ENCODE measurements around the gene PBX4. TPM values are rescaled to one million over a fixed set of nuclear protein-coding genes. Genes with fewer than 3 reads are reported as not detected.

PBX4 gene
- total and polyA plus RNA-seq, 10 of the 15 experiments (the other 5 are each of a cell fraction or from before 2014, with no cell fraction given) = 0.18 to 17.3 (median 4.2) TPM

- ChIA-PET SMC1A (ENCODE audit: uncharacterized antibody, unreplicated experiment) (no interaction called here), CTCF (no interaction called here), POLR2A (no interaction called here), RAD21 (ENCODE audit: unreplicated experiment) (interaction anchor here (2.9 to 3.5 kb wide), 2 partner anchors 20 to 57 kb away, joined by 10 to 18 read pairs; no protein-coding TSS in a partner anchor)
- Histone ChIP-seq H4K20me1 (ENCODE audit: control insufficient read depth, insufficient read depth) (no peaks in the 10 kb centered on the region), H3K27ac (ENCODE audit: control insufficient read depth, insufficient read depth) (no peak overlapping the region), H3K9me3 (replicated peaks; ENCODE audit: control insufficient read depth, insufficient read depth, low read length) (no peaks in the 10 kb centered on the region), H3K4me2 (ENCODE audit: control insufficient read depth, insufficient read depth) (no peak overlapping the region), H3K27me3 (replicated peaks in 1 of 2; ENCODE audit: control insufficient read depth in 2 of 2, insufficient read depth in 2 of 2, low read length in 1 of 2) (peaks cover 0 to 3% of the 10 kb centered on the region in 2 experiments; a peak in 1 of 4 replicates), H3K79me2 (ENCODE audit: control insufficient read depth, insufficient read depth, low read length) (no peaks in the 10 kb centered on the region), H2AFZ (ENCODE audit: control insufficient read depth, low read depth, low read length) (no peak overlapping the region), H3K9ac (ENCODE audit: control insufficient read depth, insufficient read depth, low read length) (no peak overlapping the region), H3K4me3 (no peak overlapping the region), H3K4me1 (ENCODE audit: control insufficient read depth, insufficient read depth, low read length) (no peaks in the 10 kb centered on the region), H3K36me3 (ENCODE audit: control insufficient read depth in 2 of 2, insufficient read depth in 2 of 2, low read length in 1 of 2) (peaks cover 3 to 4% of the 10 kb centered on the region in 2 experiments)
- DNase-seq (ENCODE audit: low read depth, low spot score) = no peak
- intact Hi-C loops (cut with micrococcal nuclease; ENCODE audit: unreplicated experiment) (no loop called here), in situ Hi-C loops (cut with MboI) (loop anchor here (25.0 kb wide), 4 partner anchors 878 to 1503 kb away; partner anchors contain the start of genes ZNF66 and ZNF737)
- 90% methylated on average over 6 of the region's 6 CpGs for WGBS (ENCODE audit: insufficient coverage, insufficient replicate concordance, low lambda C conversion rate, missing lambda C conversion rate)
- FAIRE-seq = no peak
- no peak for ATAC-seq
- BruUV-seq (replicated peaks) = TSS peak; percentile 45
- no peak for TF ChIP-seq SMARCA5 (IDR thresholded peaks at IDR 0.05)
- no peak for TF ChIP-seq TCF3 (IDR thresholded peaks at IDR 0.05; ENCODE audit: borderline replicate concordance, insufficient read depth, low read depth, low read length)
- TF ChIP-seq SREBF2 (IDR thresholded peaks at IDR 0.05; ENCODE audit: low read length) = no peak
- TF ChIP-seq, protein P1, sequence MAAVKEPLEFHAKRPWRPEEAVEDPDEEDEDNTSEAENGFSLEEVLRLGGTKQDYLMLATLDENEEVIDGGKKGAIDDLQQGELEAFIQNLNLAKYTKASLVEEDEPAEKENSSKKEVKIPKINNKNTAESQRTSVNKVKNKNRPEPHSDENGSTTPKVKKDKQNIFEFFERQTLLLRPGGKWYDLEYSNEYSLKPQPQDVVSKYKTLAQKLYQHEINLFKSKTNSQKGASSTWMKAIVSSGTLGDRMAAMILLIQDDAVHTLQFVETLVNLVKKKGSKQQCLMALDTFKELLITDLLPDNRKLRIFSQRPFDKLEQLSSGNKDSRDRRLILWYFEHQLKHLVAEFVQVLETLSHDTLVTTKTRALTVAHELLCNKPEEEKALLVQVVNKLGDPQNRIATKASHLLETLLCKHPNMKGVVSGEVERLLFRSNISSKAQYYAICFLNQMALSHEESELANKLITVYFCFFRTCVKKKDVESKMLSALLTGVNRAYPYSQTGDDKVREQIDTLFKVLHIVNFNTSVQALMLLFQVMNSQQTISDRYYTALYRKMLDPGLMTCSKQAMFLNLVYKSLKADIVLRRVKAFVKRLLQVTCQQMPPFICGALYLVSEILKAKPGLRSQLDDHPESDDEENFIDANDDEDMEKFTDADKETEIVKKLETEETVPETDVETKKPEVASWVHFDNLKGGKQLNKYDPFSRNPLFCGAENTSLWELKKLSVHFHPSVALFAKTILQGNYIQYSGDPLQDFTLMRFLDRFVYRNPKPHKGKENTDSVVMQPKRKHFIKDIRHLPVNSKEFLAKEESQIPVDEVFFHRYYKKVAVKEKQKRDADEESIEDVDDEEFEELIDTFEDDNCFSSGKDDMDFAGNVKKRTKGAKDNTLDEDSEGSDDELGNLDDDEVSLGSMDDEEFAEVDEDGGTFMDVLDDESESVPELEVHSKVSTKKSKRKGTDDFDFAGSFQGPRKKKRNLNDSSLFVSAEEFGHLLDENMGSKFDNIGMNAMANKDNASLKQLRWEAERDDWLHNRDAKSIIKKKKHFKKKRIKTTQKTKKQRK (IDR thresholded peaks at IDR 0.05; ENCODE audit: low read depth, low read length) = no peak
- TF ChIP-seq ESRRA (IDR thresholded peaks at IDR 0.05; ENCODE audit: low read length) = no peak
- no peak for TF ChIP-seq ZNF274 (IDR thresholded peaks at IDR 0.05; ENCODE audit: insufficient read depth, insufficient read length)
- no peak for TF ChIP-seq PML (IDR thresholded peaks at IDR 0.05; ENCODE audit: low read length)
- TF ChIP-seq, protein P2, sequence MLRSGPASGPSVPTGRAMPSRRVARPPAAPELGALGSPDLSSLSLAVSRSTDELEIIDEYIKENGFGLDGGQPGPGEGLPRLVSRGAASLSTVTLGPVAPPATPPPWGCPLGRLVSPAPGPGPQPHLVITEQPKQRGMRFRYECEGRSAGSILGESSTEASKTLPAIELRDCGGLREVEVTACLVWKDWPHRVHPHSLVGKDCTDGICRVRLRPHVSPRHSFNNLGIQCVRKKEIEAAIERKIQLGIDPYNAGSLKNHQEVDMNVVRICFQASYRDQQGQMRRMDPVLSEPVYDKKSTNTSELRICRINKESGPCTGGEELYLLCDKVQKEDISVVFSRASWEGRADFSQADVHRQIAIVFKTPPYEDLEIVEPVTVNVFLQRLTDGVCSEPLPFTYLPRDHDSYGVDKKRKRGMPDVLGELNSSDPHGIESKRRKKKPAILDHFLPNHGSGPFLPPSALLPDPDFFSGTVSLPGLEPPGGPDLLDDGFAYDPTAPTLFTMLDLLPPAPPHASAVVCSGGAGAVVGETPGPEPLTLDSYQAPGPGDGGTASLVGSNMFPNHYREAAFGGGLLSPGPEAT (IDR thresholded peaks at IDR 0.05; ENCODE audit: low read depth) = no peak
- TF ChIP-seq GATAD2B (conservative IDR thresholded peaks at IDR 0.05; ENCODE audit: low read depth) = no peak
- no peak for TF ChIP-seq ZBTB40 (IDR thresholded peaks at IDR 0.05; ENCODE audit: borderline replicate concordance)
- no peak for TF ChIP-seq KAT2A (conservative IDR thresholded peaks at IDR 0.05; ENCODE audit: control insufficient read depth, low read depth, low read length)
- TF ChIP-seq ZBTB4 (CRISPR knock-in tag; IDR thresholded peaks at IDR 0.05) = no peak
These were observed 84.6 kb downstream of the PBX4 start for GRCh38 chr19:19533841-19534240.
